H1 (cell line): Measurements from ENCODE around the gene TNS4. TPM values are rescaled to one million over a fixed set of nuclear protein-coding genes. Genes with fewer than 3 reads are reported as not detected.

ENCODE experiments used
- EZH2 ChIP-seq: fragments of 200-600 bp; sonication (generic); IDR thresholded peaks from 2 replicates; pipeline ENCODE4 v1.7.1; 2012; ENCODE audit warnings: low read depth, mild to moderate bottlenecking, moderate library complexity, low read length, inconsistent platforms; ENCODE audit not compliant: severe bottlenecking
- HDAC2 ChIP-seq, 2 experiments: fragments of 300-600 bp in 1 of 2; sonication (generic) in 1 of 2; IDR thresholded peaks; 2 replicates each; pipeline ENCODE4 v1.6.1; 2011 to 2012; ENCODE audit warnings: low read depth in 2 of 2, low read length in 2 of 2, mild to moderate bottlenecking in 2 of 2, moderate library complexity in 2 of 2, borderline replicate concordance in 1 of 2, inconsistent platforms in 1 of 2
- SUZ12 ChIP-seq: fragments of 200-600 bp; sonication (generic); IDR thresholded peaks from 2 replicates; pipeline ENCODE4 v1.6.1; 2012; ENCODE audit warnings: mild to moderate bottlenecking, inconsistent platforms, low read length, moderate library complexity, mixed read lengths
- polyA plus RNA-seq, 7 experiments: library from polyadenylated mRNA; depleted of rRNA in 3 of 7; stranded (reverse) in 5 of 7; unstranded in 2 of 7; fragments of >200 nt in 5 of 7; fragments of 200-250 nt in 2 of 7; gene quantifications; 1 replicate in 5 of 7; 2 replicates in 1 of 7; 4 replicates in 1 of 7; pipeline versions ENCODE4 v1.2.1 to v1.2.3, GENCODE V29; 2011 to 2013; ENCODE audit warnings: missing spikeins in 2 of 7, mixed read lengths in 2 of 7
- total RNA-seq: library from RNA; stranded (reverse); fragmentation: NEBNext Ultra II Directional; extraction: Animal tissue kit (Norgen Biotek cat#: 25700); gene quantifications from 2 replicates; pipeline ENCODE4 v1.2.1, GENCODE V29; 2021
- TF ChIP-seq, protein P1 (sequence below): fragments of 300-600 bp; sonication (generic); IDR thresholded peaks from 2 replicates; pipeline ENCODE4 v1.7.1; 2012; ENCODE audit warnings: low read length, moderate library complexity, mild to moderate bottlenecking, inconsistent platforms; ENCODE audit not compliant: insufficient replicate concordance

The TNS4 gene
- total and polyA plus RNA-seq, 2 of the 8 experiments (the other 6 are each of a cell fraction or from before 2014, with no cell fraction given): 0.20 to 0.21 TPM

DNA sequence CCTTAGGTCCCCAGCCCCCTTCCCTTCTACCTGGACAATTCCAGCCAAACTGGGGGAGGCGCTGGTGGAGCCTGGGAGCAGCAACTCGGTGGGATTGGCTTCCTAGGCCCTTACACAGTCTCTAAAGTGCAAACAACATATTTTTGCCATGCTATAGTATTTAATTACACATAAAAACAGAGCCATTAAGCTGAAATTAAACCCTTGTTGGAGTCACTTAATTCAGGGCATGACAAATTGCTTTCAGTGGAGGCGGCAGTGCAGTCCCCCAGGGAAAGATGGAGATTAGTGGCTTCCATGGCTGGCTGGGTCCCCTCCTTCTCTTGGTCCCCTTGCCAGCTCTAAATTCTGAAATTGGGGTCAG, 40.8 kb downstream of the TNS4 start (continued):
- TF ChIP-seq, protein P1, sequence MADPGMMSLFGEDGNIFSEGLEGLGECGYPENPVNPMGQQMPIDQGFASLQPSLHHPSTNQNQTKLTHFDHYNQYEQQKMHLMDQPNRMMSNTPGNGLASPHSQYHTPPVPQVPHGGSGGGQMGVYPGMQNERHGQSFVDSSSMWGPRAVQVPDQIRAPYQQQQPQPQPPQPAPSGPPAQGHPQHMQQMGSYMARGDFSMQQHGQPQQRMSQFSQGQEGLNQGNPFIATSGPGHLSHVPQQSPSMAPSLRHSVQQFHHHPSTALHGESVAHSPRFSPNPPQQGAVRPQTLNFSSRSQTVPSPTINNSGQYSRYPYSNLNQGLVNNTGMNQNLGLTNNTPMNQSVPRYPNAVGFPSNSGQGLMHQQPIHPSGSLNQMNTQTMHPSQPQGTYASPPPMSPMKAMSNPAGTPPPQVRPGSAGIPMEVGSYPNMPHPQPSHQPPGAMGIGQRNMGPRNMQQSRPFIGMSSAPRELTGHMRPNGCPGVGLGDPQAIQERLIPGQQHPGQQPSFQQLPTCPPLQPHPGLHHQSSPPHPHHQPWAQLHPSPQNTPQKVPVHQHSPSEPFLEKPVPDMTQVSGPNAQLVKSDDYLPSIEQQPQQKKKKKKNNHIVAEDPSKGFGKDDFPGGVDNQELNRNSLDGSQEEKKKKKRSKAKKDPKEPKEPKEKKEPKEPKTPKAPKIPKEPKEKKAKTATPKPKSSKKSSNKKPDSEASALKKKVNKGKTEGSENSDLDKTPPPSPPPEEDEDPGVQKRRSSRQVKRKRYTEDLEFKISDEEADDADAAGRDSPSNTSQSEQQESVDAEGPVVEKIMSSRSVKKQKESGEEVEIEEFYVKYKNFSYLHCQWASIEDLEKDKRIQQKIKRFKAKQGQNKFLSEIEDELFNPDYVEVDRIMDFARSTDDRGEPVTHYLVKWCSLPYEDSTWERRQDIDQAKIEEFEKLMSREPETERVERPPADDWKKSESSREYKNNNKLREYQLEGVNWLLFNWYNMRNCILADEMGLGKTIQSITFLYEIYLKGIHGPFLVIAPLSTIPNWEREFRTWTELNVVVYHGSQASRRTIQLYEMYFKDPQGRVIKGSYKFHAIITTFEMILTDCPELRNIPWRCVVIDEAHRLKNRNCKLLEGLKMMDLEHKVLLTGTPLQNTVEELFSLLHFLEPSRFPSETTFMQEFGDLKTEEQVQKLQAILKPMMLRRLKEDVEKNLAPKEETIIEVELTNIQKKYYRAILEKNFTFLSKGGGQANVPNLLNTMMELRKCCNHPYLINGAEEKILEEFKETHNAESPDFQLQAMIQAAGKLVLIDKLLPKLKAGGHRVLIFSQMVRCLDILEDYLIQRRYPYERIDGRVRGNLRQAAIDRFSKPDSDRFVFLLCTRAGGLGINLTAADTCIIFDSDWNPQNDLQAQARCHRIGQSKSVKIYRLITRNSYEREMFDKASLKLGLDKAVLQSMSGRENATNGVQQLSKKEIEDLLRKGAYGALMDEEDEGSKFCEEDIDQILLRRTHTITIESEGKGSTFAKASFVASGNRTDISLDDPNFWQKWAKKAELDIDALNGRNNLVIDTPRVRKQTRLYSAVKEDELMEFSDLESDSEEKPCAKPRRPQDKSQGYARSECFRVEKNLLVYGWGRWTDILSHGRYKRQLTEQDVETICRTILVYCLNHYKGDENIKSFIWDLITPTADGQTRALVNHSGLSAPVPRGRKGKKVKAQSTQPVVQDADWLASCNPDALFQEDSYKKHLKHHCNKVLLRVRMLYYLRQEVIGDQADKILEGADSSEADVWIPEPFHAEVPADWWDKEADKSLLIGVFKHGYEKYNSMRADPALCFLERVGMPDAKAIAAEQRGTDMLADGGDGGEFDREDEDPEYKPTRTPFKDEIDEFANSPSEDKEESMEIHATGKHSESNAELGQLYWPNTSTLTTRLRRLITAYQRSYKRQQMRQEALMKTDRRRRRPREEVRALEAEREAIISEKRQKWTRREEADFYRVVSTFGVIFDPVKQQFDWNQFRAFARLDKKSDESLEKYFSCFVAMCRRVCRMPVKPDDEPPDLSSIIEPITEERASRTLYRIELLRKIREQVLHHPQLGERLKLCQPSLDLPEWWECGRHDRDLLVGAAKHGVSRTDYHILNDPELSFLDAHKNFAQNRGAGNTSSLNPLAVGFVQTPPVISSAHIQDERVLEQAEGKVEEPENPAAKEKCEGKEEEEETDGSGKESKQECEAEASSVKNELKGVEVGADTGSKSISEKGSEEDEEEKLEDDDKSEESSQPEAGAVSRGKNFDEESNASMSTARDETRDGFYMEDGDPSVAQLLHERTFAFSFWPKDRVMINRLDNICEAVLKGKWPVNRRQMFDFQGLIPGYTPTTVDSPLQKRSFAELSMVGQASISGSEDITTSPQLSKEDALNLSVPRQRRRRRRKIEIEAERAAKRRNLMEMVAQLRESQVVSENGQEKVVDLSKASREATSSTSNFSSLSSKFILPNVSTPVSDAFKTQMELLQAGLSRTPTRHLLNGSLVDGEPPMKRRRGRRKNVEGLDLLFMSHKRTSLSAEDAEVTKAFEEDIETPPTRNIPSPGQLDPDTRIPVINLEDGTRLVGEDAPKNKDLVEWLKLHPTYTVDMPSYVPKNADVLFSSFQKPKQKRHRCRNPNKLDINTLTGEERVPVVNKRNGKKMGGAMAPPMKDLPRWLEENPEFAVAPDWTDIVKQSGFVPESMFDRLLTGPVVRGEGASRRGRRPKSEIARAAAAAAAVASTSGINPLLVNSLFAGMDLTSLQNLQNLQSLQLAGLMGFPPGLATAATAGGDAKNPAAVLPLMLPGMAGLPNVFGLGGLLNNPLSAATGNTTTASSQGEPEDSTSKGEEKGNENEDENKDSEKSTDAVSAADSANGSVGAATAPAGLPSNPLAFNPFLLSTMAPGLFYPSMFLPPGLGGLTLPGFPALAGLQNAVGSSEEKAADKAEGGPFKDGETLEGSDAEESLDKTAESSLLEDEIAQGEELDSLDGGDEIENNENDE: no peak
- no peak for TF ChIP-seq EZH2
- TF ChIP-seq HDAC2 (IDR thresholded peaks at IDR 0.05; ENCODE audit: borderline replicate concordance in 1 of 2, low read depth in 2 of 2, low read length in 2 of 2): no peak
- no peak for TF ChIP-seq SUZ12
